Measurements from ENCODE around the gene DHRS1.
"Not testable (repeated sequence)": the region's sequence is repeated elsewhere in the genome, so short reads cannot be mapped to it uniquely, and the experiment has no call there.

The DHRS1 gene

DNA sequence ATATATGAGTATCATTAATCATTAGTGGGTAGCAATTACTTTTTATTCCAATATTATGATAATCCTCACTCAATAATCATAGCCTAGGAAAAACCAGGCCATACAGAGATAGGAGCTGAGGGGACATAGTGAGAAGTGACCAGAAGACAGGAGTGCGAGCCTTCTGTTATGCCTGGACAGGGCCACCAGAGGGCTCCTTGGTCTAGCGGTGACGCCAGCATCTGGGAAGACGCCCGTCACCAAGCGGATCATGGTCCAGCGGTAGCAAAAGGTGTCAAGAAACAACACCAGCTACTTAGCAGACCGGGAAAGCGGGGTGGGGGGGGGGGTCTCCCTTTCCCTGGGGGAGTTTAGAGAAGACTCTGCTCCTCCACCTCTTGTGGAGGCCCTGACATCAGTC, 28.3 kb upstream of the DHRS1 start:
- TF ChIP-seq, protein P1, sequence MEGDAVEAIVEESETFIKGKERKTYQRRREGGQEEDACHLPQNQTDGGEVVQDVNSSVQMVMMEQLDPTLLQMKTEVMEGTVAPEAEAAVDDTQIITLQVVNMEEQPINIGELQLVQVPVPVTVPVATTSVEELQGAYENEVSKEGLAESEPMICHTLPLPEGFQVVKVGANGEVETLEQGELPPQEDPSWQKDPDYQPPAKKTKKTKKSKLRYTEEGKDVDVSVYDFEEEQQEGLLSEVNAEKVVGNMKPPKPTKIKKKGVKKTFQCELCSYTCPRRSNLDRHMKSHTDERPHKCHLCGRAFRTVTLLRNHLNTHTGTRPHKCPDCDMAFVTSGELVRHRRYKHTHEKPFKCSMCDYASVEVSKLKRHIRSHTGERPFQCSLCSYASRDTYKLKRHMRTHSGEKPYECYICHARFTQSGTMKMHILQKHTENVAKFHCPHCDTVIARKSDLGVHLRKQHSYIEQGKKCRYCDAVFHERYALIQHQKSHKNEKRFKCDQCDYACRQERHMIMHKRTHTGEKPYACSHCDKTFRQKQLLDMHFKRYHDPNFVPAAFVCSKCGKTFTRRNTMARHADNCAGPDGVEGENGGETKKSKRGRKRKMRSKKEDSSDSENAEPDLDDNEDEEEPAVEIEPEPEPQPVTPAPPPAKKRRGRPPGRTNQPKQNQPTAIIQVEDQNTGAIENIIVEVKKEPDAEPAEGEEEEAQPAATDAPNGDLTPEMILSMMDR (IDR thresholded peaks at IDR 0.05; ENCODE audit: control insufficient read depth, insufficient read depth, low read depth, low read length, missing control alignments): peak; percentile 44
- DNase-seq (ENCODE audit: low read depth); H3K4me3 ChIP-seq (ENCODE audit: control insufficient read depth, low read depth, low read length): not testable (repeated sequence)

DNA sequence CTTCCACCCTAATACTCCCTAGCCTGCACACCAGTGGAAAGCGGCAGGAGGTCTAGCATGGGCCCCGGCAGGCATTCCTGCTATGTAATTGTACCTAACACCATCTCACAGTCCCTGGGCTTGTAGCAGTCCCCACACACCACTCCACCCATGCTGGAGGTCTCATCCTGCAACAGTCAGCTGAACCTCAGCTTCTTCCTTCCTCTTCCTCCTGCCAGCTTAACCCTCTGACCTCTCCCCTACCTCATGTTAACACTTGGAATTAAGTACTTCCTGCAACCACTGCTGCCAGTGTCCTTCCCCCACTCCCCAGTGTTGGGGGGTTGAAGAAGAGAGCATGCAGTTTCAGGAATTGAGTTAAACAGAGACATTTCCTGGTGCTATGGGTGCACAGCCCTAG, 27.7 kb upstream of the DHRS1 start:
- H3K4me3 ChIP-seq (ENCODE audit: control insufficient read depth, low read depth, low read length): no peak overlapping the region
- DNase-seq (ENCODE audit: low read depth): no peak
- TF ChIP-seq, protein P1 (IDR thresholded peaks at IDR 0.05; ENCODE audit: control insufficient read depth, insufficient read depth, low read depth, low read length, missing control alignments): no peak

DNA sequence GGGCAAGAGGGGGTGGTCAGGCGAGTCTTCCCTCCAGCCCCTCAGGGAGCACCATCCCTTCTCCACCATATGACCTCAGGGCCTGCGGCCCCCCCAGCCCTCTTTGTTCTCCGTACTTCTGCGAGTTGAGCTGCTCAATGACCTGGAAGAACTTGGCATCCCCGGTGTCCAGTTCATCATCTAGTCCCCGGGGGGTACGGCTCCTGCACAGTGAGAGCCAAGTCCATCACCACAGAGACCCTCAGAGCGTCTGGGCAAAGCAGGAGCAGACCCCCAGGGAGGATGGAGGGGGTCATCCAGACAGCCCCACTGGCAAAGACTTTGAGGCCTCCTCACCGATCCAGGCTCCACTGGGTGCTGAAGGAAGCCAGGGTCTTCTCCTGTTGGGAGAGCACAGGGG, 26.4 kb upstream of the DHRS1 start:
- H3K4me3 ChIP-seq (ENCODE audit: control insufficient read depth, low read depth, low read length): no peak overlapping the region
- no peak for DNase-seq (ENCODE audit: low read depth)
- TF ChIP-seq, protein P1 (IDR thresholded peaks at IDR 0.05; ENCODE audit: control insufficient read depth, insufficient read depth, low read depth, low read length, missing control alignments): no peak

DNA sequence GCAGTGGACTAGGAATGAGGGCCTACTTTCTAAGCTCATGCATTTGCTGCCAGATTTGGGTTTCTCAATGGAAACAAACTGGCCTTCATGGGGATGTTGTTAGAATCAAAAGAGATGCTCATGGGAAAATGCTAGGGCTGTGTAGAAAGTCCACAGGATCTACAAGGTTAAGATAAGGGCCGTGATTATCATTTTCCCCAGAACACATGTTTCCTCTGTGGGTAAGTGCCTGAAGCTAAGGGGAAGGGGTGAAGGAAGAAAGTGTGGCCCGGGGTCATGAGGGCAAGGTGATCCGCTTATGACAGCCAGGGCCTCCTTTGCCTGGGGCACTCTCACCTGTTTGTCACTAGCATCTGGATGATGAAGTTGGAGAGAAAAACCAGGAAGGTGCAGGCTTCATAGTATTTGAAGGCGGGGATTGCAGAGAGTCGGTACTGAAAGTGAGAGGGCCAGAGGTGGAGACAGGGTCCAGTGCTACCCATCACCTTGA, 25.5 kb upstream of the DHRS1 start:
- H3K4me3 ChIP-seq (ENCODE audit: control insufficient read depth, low read depth, low read length): no peak overlapping the region
- DNase-seq (ENCODE audit: low read depth): no peak
- TF ChIP-seq, protein P1 (IDR thresholded peaks at IDR 0.05; ENCODE audit: control insufficient read depth, insufficient read depth, low read depth, low read length, missing control alignments): no peak

DNA sequence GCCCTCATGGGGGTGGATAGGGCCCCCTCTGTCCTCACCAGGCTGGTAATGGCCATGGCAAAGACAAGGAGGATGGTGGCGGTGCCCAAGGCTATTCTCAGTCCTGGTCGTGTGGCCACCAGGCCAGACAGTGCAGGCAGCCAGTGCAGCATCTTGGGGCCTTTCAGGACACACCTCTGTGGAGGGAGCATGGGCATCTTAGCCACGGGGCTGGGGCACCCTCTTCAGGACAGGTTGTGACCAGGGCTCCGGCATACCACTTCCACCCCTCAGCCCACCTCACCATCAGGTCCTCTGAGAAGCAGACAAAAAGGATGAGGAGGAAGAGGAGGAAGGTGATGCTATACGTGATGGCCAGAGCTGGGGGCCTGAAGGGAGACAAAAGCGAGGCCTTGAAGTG, 24.4 kb upstream of the DHRS1 start:
- no peak for DNase-seq (ENCODE audit: low read depth)
- TF ChIP-seq, protein P1 (IDR thresholded peaks at IDR 0.05; ENCODE audit: control insufficient read depth, insufficient read depth, low read depth, low read length, missing control alignments): no peak
- no peak overlapping the region for H3K4me3 ChIP-seq (ENCODE audit: control insufficient read depth, low read depth, low read length)

DNA sequence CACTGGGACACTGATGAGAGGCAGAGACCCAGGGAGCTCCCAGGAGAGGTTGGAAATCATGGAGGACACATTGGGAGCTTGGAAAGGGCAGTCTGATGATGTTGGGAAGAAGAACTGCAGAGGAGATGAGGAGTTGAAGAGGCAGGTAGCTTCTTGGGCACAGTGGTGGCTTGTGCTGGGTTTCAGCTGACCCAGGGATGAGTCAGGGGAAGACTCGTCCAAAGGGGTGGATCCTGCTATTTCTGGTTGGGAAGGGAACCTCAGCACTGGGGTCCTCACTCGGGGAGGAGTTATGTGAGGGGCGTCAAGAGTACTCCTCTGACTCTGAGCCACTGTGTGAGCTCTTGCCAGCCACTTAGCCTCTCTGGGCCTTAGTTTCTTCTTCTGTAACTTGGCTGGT, 23.8 kb upstream of the DHRS1 start:
- H3K4me3 ChIP-seq (ENCODE audit: control insufficient read depth, low read depth, low read length): no peak overlapping the region
- TF ChIP-seq, protein P1 (IDR thresholded peaks at IDR 0.05; ENCODE audit: control insufficient read depth, insufficient read depth, low read depth, low read length, missing control alignments): no peak
- DNase-seq (ENCODE audit: low read depth): no peak

DNA sequence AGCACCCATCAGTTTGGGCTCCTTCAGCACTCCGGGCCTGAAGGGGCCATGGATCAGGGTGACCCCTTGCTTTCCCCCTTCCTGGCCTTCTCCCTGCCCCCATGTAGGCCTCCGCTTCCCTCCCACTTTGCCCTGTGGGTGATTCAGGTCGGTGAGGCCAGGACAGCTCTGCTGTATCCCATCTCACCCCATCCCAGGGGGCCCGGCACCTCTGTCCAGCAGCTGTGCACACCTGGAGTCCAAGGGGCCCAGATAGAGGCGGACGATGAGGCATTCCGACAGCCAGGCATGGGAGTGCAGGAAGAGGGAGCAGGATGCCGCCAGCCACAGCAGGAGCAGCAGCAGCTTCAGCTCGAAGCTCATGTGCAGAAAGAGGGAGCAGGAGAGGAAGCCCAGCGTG, 23.1 kb upstream of the DHRS1 start:
- TF ChIP-seq, protein P1 (IDR thresholded peaks at IDR 0.05; ENCODE audit: control insufficient read depth, insufficient read depth, low read depth, low read length, missing control alignments): no peak
- no peak overlapping the region for H3K4me3 ChIP-seq (ENCODE audit: control insufficient read depth, low read depth, low read length)
- no peak for DNase-seq (ENCODE audit: low read depth)
